Stimulated activated CD4-positive, alpha-beta T cell treated with anti-CD3 and anti-CD28 coated beads, Interleukin-12 subunit alpha, Interleukin-12 subunit beta, amount 100 ng/mL, for 24 hours (primary cell): Measurements from ENCODE around the gene PLCH2.
"Not testable (repeated sequence)": the region's sequence is repeated elsewhere in the genome, so short reads cannot be mapped to it uniquely, and the experiment has no call there.

ENCODE experiments used
- DNase-seq, 2 experiments: peaks; one replicate each; pipeline ENCODE4 v3.0.0-alpha.2; 2020; ENCODE audit warnings: low read depth in 2 of 2

PLCH2 gene

GRCh38 chr1:2440346-2440745 lies 35.7 kb upstream of the PLCH2 start:
- DNase-seq, result not testable (repeated sequence)

GRCh38 chr1:2441746-2442145 lies 34.3 kb upstream of the PLCH2 start:
- no peak for DNase-seq

- no peak for DNase-seq
Observed at GRCh38 chr1:2442661-2443060, 33.4 kb upstream of the PLCH2 start.

GRCh38 chr1:2443277-2444137 lies 32.6 kb upstream of the PLCH2 start:
- no peak for DNase-seq

GRCh38 chr1:2444138-2444591 lies 31.9 kb upstream of the PLCH2 start:
- DNase-seq, result no peak

GRCh38 chr1:2445162-2445822 lies 30.8 kb upstream of the PLCH2 start:
- DNase-seq, result no peak

- DNase-seq, result no peak
Observed at GRCh38 chr1:2445823-2446215, 30.3 kb upstream of the PLCH2 start.

- DNase-seq, result no peak
Observed at GRCh38 chr1:2446394-2446793, 29.7 kb upstream of the PLCH2 start.

GRCh38 chr1:2446861-2447260 lies 29.2 kb upstream of the PLCH2 start:
- no peak for DNase-seq

- DNase-seq, result no peak
Observed at GRCh38 chr1:2447276-2448097, 28.6 kb upstream of the PLCH2 start.

GRCh38 chr1:2448098-2448445 lies 28.0 kb upstream of the PLCH2 start:
- DNase-seq, result no peak

- no peak for DNase-seq
Observed at GRCh38 chr1:2449636-2450454, 26.2 kb upstream of the PLCH2 start.

GRCh38 chr1:2451741-2452140 lies 24.3 kb upstream of the PLCH2 start:
- no peak for DNase-seq

- DNase-seq, result no peak
Observed at GRCh38 chr1:2452201-2452931, 23.7 kb upstream of the PLCH2 start.

- DNase-seq, result no peak
Observed at GRCh38 chr1:2452932-2453315, 23.2 kb upstream of the PLCH2 start.

- DNase-seq, result no peak
Observed at GRCh38 chr1:2454227-2454626, 21.9 kb upstream of the PLCH2 start.

- DNase-seq, result no peak
Observed at GRCh38 chr1:2455757-2456156, 20.3 kb upstream of the PLCH2 start.

GRCh38 chr1:2457444-2457843 lies 18.6 kb upstream of the PLCH2 start:
- DNase-seq, result no peak

GRCh38 chr1:2458687-2459086 lies 17.4 kb upstream of the PLCH2 start:
- no peak for DNase-seq

GRCh38 chr1:2459102-2459753 lies 16.9 kb upstream of the PLCH2 start:
- not testable (repeated sequence) for DNase-seq
